ENCODE results near the gene ZSWIM4.
"Not testable (repeated sequence)": the region's sequence is repeated elsewhere in the genome, so short reads cannot be mapped to it uniquely, and the experiment has no call there.

The ZSWIM4 gene

DNA sequence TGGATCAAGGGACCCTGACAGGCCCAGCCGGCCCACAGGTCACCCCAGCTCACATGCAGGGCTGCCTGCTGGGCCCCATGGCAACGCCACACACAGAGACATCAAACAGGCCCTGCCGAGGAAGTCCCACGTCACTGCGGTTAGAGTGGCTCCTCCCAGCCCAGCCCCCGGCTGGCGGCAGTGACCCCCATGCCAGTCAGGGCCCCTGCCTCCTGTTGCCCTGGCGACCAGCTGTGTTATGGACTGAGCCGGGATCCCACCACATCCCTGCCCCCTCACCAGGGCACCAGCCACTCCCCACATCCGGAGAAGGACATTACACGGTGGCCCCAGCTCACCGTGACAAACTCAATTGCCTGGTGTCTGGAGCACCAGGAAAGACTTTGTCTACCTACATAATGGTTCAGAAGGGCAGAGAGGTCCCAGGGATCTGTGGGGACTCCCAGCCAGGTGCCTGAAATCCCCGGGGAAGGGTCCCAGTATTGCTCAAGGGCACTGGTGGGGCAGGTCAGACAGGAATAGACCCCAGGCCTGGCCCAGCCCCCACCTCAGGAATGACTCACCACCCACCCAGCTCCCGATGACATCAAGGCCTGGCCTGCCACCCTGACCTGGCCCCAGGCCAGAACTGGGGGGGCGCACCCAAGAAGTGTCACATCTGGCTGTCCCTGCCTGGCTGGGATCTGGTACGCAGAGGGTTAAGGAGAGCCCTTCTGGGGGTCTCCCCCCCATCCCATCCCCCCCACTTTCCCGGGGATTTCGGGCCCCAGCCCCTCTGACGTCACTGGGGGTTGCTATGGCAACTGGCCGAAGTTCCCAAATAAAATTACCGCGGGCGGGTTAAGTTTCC lies 51.5 kb downstream of the ZSWIM4 start:
- peak; percentile 81 for DNase-seq (ENCODE audit: insufficient read length, low spot score)
- peak; percentile 71 for FAIRE-seq

DNA sequence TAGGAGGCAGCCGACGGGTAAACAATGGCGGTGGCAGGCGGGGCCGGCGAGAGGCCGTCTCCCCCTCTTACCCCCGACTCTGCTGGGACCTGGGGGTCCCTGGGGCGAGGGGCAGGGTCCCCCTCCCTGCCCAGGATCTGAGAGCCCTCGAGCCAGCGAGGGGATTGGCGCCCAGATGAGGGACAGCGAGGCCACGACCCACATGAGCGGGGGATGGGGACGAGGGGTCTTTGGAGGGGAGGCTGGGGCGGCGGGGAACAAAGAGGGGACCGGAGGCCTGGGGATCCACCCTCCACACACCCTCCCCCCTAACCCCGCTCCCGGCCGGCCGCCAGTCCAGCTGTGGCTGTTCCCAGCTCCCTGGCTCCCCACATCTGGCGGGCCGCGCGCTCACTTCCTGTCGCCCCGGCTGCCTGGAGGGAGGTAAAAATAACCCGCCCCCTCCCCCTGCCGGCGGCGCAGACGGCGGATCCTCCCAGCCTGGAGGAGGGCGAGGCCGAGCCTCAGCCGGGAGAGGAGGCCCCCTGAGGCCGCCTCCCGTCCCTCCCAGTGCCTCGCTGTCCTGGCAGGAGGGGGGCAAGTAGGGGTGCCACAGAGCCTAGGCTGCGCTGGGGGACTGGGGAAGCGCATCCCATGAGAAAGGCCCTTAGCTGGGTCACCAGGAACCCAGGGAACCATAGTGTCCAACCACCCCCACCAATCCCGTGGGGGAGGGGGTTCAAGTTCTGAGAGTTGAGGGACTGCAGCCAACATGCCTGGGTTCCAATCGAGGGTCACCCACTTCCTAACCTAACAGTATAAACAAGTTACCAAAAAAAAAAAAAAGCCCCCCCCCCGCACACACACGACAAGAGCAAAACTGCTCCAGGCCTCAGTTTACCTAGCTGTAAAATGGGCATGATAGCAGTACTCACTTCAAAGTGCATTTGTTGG lies 52.4 kb downstream of the ZSWIM4 start:
- DNase-seq (ENCODE audit: insufficient read length, low spot score) (peak; percentile 86), FAIRE-seq (peak; percentile 64)

DNA sequence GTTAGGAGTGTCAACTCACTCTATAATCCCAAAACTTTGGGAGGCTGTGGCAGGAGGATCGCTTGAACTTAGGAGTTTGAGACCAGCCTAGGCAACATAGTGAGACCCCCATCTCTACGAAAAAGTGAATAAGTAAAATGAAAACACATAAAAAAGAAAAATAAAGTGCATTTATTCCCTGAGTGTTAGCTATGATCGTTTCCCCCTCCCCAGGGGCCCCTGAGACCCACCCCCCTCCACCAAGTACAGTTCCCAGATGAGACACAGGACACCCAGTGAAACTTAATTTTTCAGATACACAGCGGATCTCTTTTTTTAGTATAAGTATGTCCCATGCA lies 53.1 kb downstream of the ZSWIM4 start:
- FAIRE-seq, result no peak
- no peak for DNase-seq (ENCODE audit: insufficient read length, low spot score)

DNA sequence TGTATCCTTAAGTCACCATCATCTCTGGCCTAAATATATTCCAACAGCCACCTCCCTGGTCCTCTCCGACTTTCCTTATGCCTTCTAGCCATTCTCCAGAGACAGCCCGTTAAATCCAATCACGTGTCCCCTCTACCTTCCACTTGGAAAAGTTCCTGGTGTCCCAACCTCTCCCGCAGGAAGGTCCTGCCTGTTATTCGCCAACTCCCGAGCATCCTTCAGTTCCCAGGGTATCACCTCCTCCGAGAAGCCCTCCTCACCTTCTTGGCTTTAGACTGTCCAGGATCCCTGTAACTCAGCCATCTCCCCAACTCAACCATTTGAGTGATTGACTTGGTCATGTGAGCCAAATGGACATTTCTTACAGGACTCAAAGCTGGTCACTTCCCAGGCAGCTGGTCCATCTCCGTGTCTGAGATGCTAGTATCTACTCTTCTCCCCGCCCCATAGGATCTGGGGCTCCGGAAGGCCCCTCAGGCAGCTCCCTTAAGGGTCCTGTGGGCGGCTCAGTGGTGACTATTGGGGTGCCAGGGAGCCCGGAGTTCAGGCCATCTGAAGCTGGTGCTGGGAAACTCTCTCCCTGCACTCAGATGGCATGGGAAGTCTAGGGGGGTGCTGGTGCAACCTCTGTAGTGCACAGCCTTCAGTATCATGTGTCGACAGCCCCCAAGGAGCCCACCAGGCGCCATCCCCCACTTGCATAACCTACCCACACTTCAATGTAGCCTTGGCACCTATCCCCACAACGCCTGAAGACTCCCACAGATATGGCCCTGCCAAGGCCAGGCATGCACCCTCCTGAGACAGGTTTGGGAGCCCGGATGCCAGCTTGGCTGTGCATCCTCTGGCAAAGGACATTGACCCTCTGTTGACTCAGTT lies 53.8 kb downstream of the ZSWIM4 start:
- DNase-seq (ENCODE audit: insufficient read length, low spot score) (no peak), FAIRE-seq (no peak)

DNA sequence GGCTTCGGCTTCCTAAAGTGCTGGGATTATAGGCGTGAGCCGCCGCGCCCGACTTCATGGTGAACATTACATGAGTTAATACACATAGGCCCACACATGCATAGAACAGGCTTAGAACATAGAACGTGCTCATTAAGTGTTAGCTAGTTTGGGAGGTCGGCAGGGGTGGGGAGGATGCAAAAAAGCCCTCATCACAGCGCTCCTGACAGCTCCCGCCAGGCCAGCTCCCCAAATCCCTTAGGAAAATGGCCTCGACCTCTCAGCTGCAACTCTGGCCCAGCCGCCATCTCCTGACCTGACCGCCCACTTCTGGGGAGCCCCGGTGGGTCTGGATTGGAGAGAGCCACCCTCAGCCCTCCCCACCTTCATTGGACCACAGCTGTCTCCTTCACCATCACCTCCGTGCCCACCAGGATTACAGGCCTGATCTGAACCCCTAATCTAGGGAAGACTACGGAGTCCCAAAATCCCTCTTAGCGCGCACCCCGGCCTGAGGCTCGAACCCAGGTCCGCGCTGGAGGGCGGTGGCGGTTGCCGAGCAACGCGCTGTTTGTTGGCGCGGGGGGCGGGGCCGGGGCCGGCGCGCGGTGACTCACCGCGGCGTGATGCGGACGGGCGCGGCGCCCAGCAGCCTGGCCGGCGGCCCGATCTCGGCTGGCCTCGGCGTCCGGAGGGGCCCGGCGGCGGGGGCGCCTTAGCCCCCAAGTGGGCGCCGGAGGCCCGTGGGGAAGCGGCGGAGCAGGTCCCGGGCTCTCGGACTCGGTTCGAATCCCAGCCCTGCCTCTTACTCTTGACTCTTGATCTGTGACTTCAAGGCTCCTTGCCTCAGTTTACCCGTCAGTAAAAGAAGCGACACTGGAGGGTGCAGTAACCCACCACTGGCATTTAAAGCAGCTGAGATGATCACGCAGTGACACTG lies 55.0 kb downstream of the ZSWIM4 start:
- no peak for DNase-seq (ENCODE audit: insufficient read length, low spot score)
- FAIRE-seq, result peak; percentile 90

DNA sequence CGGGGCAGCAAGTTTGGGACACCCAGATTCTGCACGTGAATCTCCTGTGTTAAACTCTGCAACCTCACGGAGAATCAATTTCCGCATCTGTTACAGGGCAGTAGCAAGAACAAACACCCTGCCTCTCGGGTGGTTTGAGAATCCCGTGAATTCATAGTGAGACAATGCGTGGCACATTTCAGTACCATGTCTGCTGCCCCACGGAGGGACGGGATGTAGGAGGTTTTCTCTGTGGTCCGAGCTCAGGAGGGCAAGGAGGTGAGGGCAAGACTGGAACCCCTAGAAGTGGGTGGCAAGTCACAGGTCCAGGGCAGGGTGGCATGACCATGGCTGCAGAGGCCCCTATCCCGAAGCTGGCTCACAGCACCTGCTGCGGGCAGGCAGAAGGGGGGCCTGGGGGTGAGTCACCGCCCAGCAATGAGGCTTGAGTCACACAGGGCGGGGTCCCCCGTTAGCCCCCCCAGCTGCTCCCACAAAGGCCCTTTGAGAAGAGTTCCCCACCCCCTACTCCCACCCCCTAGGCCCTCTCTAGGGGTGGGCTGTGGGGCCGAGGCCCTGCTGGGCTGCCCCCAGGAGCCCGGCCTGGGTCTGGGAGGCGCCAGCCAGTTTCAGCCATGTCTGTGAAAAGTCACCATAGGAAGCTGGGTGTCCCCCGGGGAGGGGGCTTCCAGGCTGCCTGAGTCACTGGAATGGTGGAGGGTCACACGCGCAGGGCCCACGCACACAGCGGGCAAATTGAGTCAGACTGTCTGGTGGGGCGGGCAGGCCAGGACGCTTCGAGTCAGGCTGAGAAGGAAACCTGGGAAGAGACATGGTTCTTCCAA lies 55.9 kb downstream of the ZSWIM4 start:
- DNase-seq (ENCODE audit: insufficient read length, low spot score), result peak; percentile 85
- FAIRE-seq, result no peak

DNA sequence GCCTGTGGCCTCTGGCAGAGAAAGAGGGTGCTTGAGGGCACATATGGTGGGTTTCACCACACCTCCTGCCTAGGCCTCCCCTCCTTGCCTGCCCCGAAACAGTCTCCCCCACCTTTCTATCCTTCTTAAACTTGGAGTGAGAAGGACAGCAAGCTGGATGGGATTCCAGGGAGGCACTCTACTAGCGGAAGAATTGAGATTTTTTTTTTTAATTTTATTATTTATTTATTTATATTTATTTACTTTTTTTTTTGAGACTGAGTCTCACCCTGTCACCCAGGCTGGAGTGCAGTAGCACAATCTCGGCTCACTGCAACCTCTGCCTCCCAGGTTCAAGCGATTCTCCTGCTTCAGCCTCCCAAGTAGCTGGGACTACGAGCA lies 56.5 kb downstream of the ZSWIM4 start:
- not testable (repeated sequence) for DNase-seq (ENCODE audit: insufficient read length, low spot score); FAIRE-seq

DNA sequence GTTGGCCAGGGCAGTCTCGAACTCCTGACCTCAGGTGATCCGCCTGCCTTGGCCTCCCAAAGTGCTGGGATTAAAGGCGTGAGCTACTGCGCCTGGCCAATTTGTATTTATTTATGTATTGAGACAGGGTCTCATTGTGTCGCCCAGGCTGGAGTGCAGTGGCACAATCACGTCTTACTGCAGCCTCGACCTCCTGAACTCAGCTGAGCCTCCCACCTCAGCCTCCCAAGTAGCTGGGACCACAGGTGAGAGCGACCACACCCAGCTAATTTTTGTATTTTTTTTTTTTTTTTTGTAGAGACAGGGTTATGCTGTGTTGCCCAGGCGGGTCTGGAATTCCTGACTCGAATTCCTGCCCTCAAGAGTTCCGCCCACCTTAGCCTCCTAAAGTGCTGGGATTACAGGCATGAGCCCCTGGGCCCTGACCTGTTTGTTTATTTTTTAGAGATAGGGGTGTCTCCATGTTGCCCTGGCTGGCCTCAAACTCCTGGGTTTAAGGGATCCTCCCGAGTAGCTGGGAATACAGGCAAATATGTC lies 57.0 kb downstream of the ZSWIM4 start:
- not testable (repeated sequence) for FAIRE-seq; DNase-seq (ENCODE audit: insufficient read length, low spot score)

DNA sequence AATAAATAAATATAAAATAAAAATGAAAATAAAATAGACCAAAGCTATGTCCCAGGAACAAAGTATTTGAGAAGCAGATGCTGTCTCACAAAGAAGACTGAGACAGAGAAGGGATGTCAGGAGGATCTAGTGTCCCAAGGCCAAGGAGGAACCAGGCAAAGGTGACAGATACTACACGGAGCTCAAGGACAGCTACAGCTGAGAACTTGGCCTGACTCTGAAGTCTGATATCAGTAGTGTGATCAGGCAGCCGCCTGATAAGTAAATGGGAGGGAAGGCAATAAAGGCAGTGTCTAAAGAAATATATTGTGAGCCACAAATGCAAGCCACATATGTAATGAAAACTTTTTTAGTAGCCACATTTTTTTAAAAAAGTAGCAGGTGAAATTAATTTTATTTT lies 61.3 kb downstream of the ZSWIM4 start:
- FAIRE-seq (no peak), DNase-seq (ENCODE audit: insufficient read length, low spot score) (no peak)

DNA sequence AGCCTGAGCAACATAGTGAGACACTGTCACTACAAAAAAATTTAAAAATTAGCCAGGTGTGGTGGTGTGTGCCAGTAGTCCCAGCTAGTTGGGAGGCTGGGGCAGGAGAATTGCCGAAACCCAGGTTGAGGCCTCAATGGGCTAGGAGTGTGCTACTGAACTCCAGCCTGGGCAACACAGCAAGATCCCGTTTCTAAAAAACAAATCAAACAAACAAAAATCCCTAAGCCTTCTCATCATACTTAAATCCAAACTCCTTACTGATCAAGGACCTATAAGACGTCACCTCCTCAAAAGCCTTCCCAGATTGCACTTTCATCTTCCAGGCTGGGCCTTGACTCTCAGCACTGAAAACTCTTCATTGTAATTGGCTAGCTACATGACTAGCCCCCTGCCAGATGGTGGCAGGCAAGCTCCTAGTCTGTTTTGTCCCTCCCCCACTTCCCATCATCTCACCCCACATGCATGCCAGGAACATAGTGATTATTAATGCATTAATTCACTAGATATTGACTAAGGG lies 64.2 kb downstream of the ZSWIM4 start:
- DNase-seq (ENCODE audit: insufficient read length, low spot score), result no peak
- FAIRE-seq, result no peak

DNA sequence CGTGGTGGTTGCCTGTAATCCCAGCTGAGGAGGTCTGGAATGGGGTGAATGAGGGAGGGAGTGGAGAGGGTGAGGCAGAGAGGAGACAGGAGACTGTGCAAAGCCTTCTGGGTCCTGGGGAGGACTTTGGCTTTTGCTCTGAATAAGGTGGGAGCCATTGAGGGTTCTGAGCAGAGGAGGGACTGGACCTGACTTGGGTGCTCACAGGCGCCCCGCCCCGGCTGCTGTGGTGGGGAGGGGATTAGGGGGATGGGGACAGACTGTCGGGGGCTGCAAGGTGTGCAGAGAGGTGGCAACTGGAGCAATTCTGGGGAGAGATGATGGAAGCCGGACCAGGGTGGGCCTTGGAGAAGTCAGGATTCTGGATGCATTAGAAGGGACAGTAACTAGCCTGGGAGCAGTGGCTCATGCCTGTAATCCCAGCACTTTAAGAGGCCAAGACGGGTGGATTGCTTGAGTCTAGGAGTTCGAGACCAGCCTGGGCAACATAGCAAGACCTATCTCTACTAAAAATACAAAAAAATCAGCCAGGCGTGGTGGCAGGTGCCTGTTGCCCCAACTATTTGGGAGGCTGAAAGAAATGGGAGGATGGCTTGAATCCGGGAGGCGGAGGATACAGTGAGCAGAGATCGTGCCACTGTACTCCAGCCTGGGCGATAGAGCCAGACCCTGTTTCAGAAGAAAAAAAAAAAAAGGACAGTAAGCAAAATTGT lies 65.6 kb downstream of the ZSWIM4 start:
- FAIRE-seq (no peak), DNase-seq (ENCODE audit: insufficient read length, low spot score) (no peak)

DNA sequence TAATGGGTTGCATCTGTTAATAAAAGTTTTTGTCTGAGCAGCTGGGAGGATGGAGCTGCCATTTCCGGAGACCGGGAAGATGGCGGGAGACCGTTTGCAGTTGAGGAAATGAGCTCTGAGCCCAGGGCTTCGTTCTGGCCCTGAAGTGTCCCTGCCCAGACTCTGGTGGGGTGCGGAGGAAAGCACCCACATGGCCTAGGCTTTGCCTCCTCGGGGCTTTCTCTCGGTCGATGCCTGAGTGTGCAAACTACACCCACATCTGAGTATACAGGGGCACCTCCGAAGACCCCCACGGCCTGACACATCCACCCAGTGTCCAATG lies 66.1 kb downstream of the ZSWIM4 start:
- DNase-seq (ENCODE audit: insufficient read length, low spot score) (no peak), FAIRE-seq (no peak)

DNA sequence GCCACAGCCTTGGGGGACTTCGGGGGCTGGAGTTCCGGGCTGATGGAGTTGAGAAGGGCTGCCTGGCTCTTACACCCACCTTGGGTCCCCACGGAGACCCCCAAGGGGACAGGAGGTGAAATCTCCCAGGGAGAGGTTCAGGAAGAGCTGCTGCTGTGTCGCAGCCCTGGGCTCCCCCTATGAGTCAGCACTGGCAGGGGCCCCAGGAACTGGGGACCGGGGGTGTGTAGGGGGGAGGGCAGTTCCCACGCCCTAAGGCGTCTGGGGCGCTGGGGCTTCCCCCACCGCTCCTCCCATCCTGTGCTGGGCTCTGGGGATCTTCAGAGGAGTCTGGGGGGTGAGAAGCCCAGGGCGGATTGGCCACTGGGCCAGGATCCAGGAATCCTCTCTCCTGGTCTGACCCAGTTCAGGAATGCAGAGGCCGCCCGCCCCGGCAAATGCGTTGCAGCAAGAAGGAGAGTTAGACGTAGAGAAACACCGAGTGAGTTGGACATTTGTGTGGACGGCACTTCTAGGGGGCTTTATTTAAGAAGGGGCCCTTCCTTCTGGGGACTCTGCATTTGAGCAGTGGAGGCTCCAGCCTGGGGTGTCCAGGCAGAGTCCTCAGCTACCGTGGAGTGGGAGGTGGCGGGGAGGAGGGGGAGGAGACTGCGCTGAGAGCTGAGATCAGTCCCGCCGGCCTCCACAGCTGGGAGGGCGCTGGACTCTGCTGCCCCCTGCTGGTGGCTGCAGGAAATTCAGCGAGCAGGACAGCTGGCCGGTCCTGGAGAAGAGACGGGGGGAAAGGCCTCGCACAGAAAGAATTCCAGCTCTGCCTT lies 66.7 kb downstream of the ZSWIM4 start:
- DNase-seq (ENCODE audit: insufficient read length, low spot score) (peak; percentile 92), FAIRE-seq (peak; percentile 83)

DNA sequence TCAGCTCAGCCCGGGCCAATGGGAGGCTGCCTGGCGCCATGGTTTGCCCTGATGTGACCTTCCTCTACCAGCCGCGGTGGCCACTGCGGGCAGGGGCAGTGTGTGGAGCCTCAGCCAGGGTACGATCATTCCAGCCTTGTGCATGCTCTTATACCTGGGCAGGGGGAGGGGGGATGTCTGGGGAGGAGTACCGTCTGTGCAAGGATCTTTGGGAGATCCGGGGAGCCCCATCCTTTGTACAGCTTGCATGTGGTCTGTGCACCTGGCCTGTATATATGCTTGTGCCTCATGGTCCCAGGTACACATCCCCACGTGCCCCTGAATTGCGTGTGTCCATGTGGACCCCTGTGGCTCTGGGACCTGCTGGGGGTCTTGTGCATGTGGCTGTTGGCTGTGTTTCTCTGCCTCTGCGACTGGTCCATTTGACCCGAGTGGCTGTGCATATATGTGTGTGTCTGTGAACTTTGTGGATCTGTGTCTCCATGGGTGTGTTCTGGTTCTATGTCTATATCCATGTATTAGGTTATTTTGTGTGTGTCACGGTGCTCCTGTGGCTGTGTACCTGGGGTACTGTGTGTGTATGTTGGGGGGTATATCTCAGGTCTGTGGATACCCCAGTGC lies 68.9 kb downstream of the ZSWIM4 start:
- peak; percentile 54 for FAIRE-seq
- DNase-seq (ENCODE audit: insufficient read length, low spot score), result no peak

DNA sequence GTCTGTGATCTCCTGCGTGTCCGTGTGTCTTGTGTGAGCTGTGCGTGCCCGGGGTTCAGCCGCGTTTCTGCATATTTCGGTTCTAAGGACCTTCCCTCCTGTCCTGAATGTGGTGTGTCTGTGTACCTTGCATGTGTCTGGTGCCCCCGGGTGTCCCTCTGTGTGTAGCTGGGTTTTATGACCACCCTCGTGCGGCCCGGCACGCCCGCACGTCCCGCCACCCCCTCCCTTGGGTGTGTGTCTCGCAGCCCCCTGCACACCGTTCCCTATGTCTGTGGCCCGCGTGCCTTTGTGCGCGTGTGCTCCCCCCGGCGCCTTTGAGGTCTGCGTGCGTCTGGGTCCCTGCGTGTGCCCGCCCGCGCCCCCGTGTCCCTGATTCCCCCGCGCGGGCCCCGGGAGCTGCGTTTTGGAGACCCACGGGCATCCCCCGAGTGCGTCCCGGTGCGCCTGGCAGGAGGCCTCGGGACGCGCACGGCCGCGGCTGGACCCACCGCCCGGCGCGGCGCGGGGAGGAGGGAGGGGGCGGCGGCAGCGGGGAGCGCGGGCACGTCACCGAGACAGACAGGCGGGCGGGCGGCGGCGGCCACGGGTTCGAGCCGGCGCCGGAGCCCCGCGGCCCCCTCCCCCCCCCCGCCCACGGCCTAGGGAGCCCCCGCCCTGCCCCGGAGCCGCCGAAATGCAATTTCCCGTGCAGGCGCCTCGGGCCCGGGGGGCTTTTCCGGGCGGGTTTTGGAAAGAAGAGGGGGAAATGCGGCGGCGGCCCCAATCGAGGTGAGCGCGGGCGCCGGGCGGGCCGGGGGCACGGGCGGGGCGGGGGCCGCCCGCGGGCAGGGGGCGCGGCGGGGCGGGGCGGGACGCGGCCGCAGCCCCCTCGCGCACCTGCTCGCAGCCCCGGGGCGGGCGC lies 69.7 kb downstream of the ZSWIM4 start:
- FAIRE-seq, result no peak
- DNase-seq (ENCODE audit: insufficient read length, low spot score), result no peak

Measured in HTR-8/SVneo (cell line).